ENCODE data around the gene APOC4.
"Not testable (repeated sequence)": the region's sequence is repeated elsewhere in the genome, so short reads cannot be mapped to it uniquely, and the experiment has no call there.

APOC4 gene

GRCh38 chr19:44960906-44961728 is 19.1 kb downstream of the APOC4 start:
- no peak for DNase-seq

GRCh38 chr19:44961821-44962220 is 19.8 kb downstream of the APOC4 start:
- no peak for DNase-seq

- DNase-seq, result no peak
Observed at GRCh38 chr19:44968118-44968517, 26.1 kb downstream of the APOC4 start.

DNA sequence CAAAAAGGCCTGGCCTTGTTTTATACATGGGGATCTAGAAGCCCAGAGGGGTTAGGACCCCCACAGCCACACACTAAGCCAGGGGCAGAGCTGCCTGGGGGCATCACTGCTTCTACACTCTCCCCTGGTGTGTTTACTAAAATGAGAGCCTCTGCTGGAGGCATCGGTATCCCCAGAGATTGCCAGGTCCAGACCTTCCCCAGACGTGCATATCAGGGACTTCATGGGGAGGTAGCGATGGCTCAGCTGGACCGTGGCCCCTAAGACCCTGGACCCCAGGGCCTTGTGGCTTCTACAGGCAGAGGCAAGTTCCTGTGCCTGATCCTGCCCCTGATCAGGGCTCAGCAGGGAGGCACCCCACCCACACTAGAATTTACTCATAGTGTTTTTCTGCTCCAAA is 26.6 kb downstream of the APOC4 start:
- no peak for DNase-seq

DNA sequence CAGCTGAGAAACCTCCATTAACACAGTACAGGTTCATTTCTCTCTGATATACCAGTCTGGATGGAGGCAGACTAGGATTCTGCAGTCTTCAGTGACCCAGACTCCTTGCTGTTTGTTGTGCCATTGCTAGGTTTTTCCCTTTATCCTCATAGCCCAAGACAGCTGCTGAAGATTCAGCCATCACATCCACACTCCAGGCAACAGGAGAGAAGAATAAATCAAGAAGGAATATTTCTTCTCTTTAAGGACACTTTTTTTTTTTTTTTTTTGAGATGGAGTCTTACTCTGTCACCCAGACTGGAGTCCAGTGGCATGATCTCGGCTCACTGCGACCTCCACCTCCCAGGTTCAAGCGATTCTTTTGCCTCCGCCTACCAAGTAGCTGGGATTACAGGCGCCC is 27.4 kb downstream of the APOC4 start:
- no peak for DNase-seq

DNA sequence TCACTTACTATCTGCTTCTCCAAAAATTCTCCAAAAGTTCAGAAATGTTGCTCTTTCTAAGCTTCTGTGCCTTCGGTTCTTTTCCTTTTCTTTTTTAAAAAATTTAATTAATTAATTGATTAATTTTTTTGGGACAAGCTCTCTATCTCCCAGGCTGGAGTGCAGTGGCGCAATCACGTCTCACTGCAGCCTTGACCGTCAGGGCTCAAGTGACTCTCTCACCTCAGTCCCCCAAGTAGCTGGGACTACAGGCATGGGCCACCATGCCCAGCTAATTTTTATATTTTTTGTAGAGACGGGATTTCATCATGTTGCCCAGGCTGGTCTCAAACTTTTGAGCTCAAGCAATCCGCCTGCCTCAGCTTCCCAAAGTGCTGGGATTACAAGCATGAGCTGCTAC is 29.4 kb downstream of the APOC4 start:
- not testable (repeated sequence) for DNase-seq

DNA sequence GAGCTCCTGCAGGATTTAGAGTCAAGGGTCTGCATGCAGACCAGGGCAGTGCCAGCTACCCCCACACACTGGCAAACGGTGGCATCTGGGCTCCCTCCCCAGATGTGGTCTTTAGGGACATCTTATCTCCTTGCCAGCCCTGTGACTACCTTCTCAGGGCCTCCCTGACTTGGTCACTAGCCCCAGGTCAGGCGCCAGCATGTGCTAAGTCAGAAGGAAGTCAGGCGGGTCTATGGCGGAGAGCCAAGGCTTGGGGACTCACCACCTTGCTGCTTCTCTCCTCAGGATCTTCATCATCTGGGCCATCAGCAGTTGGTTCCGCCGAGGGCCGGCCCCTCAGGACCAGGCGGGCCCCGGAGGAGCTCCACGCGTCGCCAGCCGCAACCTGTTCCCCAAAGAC is 30.8 kb downstream of the APOC4 start:
- DNase-seq, result no peak

DNA sequence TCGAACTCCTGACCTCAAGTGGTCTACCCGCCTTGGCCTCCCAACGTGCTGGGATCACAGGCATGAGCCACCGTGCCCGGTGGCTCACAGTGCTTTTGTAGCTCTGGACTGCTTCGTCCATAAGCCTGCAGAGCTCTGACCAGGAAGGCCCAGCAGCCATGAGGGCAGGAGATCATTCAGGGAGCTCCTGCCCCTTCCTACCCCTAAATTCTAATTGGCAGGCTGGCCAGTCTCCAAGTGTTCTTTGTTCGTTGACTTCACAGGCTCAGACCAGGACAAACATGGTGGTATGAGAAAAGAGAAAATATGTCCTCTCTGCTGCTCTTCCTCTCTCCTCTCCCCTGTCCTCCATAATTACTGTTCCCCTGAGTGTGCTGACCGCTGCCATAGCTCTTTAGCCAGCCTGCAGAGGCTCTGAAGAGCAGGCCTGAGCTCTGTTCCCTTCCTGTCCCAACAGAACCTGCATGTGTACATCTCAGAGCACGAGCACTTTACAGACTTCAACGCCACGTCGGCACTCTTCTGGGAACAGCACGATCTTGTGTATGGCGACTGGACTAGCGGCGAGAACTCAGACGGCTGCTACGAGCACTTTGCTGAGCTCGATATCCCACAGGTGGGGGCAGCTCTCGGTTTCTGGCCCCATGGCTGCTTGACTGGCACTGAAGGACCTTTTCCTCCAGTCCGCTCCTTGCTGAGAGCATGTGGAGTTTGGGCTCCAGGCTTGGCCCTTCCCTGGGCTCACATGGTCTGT is 32.1 kb downstream of the APOC4 start:
- DNase-seq, result no peak

- no peak for DNase-seq
Observed at GRCh38 chr19:44974857-44975256, 32.8 kb downstream of the APOC4 start.

DNA sequence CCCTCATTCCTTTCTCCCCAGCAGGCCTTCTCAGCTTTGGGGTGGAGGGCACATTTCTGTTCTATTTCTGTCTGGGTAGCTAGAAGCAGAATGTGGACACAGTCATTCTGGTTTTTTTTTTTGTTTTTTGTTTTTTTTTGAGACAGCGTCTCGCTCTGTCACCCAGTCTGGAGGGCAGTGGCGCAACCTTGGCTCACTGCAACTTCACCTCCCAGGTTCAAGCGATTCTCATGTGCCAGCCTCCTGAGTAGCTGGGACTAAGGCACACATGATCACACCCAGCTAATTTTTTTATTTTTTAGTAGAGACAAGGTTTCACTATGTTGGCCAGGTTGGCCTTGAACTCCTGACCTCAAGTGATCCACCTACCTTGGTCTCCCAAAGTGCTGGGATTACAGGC is 33.4 kb downstream of the APOC4 start:
- DNase-seq, result no peak

DNA sequence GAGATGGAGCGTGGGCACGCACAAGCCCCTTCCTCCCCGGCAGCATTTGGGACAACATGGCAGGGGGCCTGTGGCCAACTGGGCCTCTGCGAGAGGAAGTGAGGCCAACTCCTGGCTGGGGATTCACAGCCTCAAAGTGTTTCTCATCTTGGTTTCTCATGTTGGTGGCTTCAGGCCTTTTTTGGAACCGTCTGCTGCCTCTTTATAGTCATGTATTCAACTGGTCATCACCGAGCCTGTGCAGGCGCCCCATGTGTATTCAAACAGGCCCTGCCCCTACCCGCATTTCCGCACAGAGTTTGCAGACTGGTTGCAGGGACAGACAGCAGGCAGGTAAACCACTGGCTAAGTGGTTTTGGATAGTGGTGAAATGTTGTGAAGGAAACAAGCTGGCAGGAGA is 42.0 kb downstream of the APOC4 start:
- no peak for DNase-seq

GRCh38 chr19:44985445-44985844 is 43.4 kb downstream of the APOC4 start:
- no peak for DNase-seq

GRCh38 chr19:44986389-44986788 is 44.4 kb downstream of the APOC4 start:
- DNase-seq, result no peak

- DNase-seq, result no peak
Observed at GRCh38 chr19:44987148-44987675, 45.2 kb downstream of the APOC4 start.

GRCh38 chr19:44988273-44988672 is 46.2 kb downstream of the APOC4 start:
- DNase-seq, result no peak

GRCh38 chr19:44988896-44989556 is 47.0 kb downstream of the APOC4 start:
- DNase-seq, result no peak

DNA sequence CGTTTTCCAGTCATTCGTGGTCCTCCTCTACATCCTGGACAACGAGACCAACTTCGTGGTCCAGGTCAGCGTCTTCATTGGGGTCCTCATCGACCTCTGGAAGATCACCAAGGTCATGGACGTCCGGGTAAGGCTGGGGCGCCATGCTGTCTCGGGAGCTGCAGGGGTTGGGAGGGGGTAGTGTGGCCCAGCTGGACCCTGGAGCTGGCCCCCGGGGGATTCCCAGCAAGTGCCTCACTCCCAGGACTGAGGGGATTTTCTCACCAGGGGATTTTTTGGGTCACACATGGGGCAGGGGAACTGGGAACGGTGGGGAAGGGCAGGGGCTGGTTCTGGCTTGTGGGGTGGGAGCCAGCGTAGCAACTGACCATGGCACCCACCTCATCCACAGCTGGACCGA is 48.4 kb downstream of the APOC4 start:
- DNase-seq, result no peak

- DNase-seq, result no peak
Observed at GRCh38 chr19:44990966-44991365, 48.9 kb downstream of the APOC4 start.

DNA sequence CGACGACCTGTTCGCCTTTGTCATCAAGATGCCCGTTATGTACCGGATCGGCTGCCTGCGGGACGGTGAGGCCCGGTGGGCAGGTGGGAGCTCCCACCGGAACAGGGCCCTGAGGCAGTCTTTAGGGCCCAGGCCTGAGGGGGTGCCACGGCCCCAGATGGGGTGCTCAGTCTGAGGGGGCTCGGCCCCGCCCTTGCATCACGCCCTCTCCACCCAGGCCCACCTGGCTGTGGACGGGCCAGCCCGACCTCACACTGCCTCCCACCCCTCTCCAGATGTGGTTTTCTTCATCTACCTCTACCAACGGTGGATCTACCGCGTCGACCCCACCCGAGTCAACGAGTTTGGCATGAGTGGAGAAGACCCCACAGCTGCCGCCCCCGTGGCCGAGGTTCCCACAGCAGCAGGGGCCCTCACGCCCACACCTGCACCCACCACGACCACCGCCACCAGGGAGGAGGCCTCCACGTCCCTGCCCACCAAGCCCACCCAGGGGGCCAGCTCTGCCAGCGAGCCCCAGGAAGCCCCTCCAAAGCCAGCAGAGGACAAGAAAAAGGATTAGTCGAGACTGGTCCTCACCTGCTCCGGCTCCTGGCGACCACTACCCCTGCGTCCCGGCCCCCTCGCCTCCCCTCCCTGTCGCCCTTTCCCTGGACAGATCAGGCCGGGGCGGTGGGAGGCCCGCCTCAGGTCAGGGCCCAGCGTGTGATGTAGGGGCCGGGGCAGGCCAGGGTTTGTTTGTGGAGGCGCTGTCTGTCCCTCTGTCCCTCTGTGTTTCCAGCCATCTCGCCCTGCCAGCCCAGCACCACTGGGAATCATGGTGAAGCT is 50.5 kb downstream of the APOC4 start:
- no peak for DNase-seq

- no peak for DNase-seq
Observed at GRCh38 chr19:44993526-44993925, 51.5 kb downstream of the APOC4 start.

GRCh38 chr19:44993926-44994537 is 52.0 kb downstream of the APOC4 start:
- no peak for DNase-seq
